MM.1S (cell line): Measurements from ENCODE around the gene DENND4B.

Experiments used
- CTCF ChIP-seq: fragments of 300-600 bp; sonication (generic); IDR thresholded peaks from 2 replicates; pipeline ENCODE4 v1.5.1; 2016; ENCODE audit warnings: antibody characterized with exemption, low read length, mixed read lengths
- EZH2phosphoT487 ChIP-seq: fragments of 300-600 bp; sonication (generic); IDR thresholded peaks from 2 replicates; pipeline ENCODE4 v1.6.1; 2018; ENCODE audit warnings: antibody characterized with exemption, low read length

GRCh38 chr1:153984123-153984894 is 37.8 kb upstream of the DENND4B start:
- no peak for TF ChIP-seq CTCF
- TF ChIP-seq EZH2phosphoT487 = no peak
